Neuronal stem cell (in vitro differentiated cells): ENCODE data around the gene S100Z.
"Not testable (repeated sequence)": the region's sequence is repeated elsewhere in the genome, so short reads cannot be mapped to it uniquely, and the experiment has no call there.

ENCODE experiments used
- DNase-seq: peaks from one replicate; pipeline ENCODE4 v3.0.0-alpha.2; 2013; ENCODE audit warnings: low spot score
- H2AFZ ChIP-seq: one replicate; pipeline ENCODE4 v1.6.1; 2013; ENCODE audit warnings: mild to moderate bottlenecking, low read length, inconsistent platforms
- H2AK5ac ChIP-seq: 2 replicates; pipeline ENCODE4 v1.6.1; 2013; ENCODE audit warnings: low read depth, mild to moderate bottlenecking, inconsistent platforms, low read length, moderate library complexity, mixed read lengths
- H2BK120ac ChIP-seq: 2 replicates; pipeline ENCODE4 v1.6.1; 2013; ENCODE audit warnings: low read depth, mild to moderate bottlenecking, inconsistent platforms, low read length, moderate library complexity, mixed read lengths
- H2BK12ac ChIP-seq: one replicate; pipeline ENCODE4 v1.6.1; 2013; ENCODE audit warnings: low read length, inconsistent platforms
- H2BK15ac ChIP-seq: 2 replicates; pipeline ENCODE4 v1.6.1; 2013; ENCODE audit warnings: mild to moderate bottlenecking, low read length, inconsistent platforms, mixed read lengths
- H2BK5ac ChIP-seq: one replicate; pipeline ENCODE4 v1.6.1; 2013; ENCODE audit warnings: inconsistent platforms, mild to moderate bottlenecking, low read length, moderate library complexity
- H3K14ac ChIP-seq: one replicate; pipeline ENCODE4 v1.6.1; 2013; ENCODE audit warnings: low read length, inconsistent platforms
- H3K18ac ChIP-seq: 2 replicates; pipeline ENCODE4 v1.6.1; 2013; ENCODE audit warnings: low read length, inconsistent platforms
- H3K23ac ChIP-seq: 2 replicates; pipeline ENCODE4 v1.6.1; 2013; ENCODE audit warnings: low read depth, mild to moderate bottlenecking, mixed read lengths, low read length, inconsistent platforms; ENCODE audit not compliant: poor library complexity
- H3K27ac ChIP-seq: replicated peaks from 3 replicates; pipeline ENCODE4 v1.5.1; 2013; ENCODE audit warnings: low read length, inconsistent platforms
- H3K27me3 ChIP-seq, 3 experiments: 2 replicates each; pipeline ENCODE4 v1.6.1; 2013; ENCODE audit warnings: low read length in 3 of 3, mild to moderate bottlenecking in 2 of 3, inconsistent platforms in 1 of 3, low read depth in 1 of 3, mixed read lengths in 1 of 3, moderate library complexity in 1 of 3; ENCODE audit not compliant: control insufficient read depth in 3 of 3, insufficient read depth in 3 of 3
- H3K36me3 ChIP-seq, 2 donors: replicated peaks in 1 of 2; 2 replicates each; pipeline ENCODE4 v1.6.1; 2013; ENCODE audit warnings: low read length in 2 of 2; ENCODE audit not compliant: control insufficient read depth in 2 of 2, insufficient read depth in 2 of 2
- H3K4ac ChIP-seq: 2 replicates; pipeline ENCODE4 v1.6.1; 2013; ENCODE audit warnings: inconsistent platforms, mild to moderate bottlenecking, low read length, moderate library complexity
- H3K4me1 ChIP-seq, 2 donors: 1 replicate in 1 of 2; 2 replicates in 1 of 2; pipeline ENCODE4 v1.6.1; 2013; ENCODE audit warnings: low read length in 2 of 2, low read depth in 1 of 2; ENCODE audit not compliant: control insufficient read depth in 2 of 2, insufficient read depth in 1 of 2
- H3K4me2 ChIP-seq: one replicate; pipeline ENCODE4 v1.6.1; 2013; ENCODE audit warnings: mild to moderate bottlenecking, low read length, inconsistent platforms; ENCODE audit not compliant: insufficient read depth, poor library complexity, severe bottlenecking
- H3K4me3 ChIP-seq, 2 donors: 2 replicates each; pipeline ENCODE4 v1.5.1; 2013; ENCODE audit warnings: low read length in 2 of 2, mild to moderate bottlenecking in 2 of 2, inconsistent platforms in 1 of 2, moderate library complexity in 1 of 2
- H3K79me1 ChIP-seq: one replicate; pipeline ENCODE4 v1.6.1; 2013; ENCODE audit warnings: low read depth, mild to moderate bottlenecking, inconsistent platforms, low read length, moderate library complexity
- H3K9ac ChIP-seq: one replicate; pipeline ENCODE4 v1.6.1; 2013; ENCODE audit warnings: mild to moderate bottlenecking, low read depth, low read length, inconsistent platforms; ENCODE audit not compliant: poor library complexity
- H3K9me3 ChIP-seq, 2 donors: replicated peaks in 1 of 2; 2 replicates each; pipeline versions ENCODE3 to v1.6.1; 2013; ENCODE audit warnings: low read length in 2 of 2, mild to moderate bottlenecking in 2 of 2, inconsistent platforms in 1 of 2, low read depth in 1 of 2, mixed read lengths in 1 of 2, moderate library complexity in 1 of 2; ENCODE audit not compliant: control insufficient read depth in 2 of 2, insufficient read depth in 1 of 2
- H4K8ac ChIP-seq: one replicate; pipeline ENCODE4 v1.6.1; 2013; ENCODE audit warnings: low read depth, mild to moderate bottlenecking, inconsistent platforms, low read length, moderate library complexity
- H4K91ac ChIP-seq: one replicate; pipeline ENCODE4 v1.6.1; 2013; ENCODE audit warnings: low read length, low read depth, mild to moderate bottlenecking, inconsistent platforms; ENCODE audit not compliant: poor library complexity
- WGBS, 2 donors: extraction: QIAGEN DNeasy Blood & Tissue Kit; methylation state at CpG; one replicate each; pipeline ENCODE4 v1.1.7; 2013; ENCODE audit warnings: missing lambda C conversion rate in 2 of 2, mixed read lengths in 1 of 2; ENCODE audit not compliant: insufficient read length in 2 of 2, insufficient replicate concordance in 1 of 2; ENCODE audit errors: extremely low coverage in 2 of 2; 5-methylcytosine and 5-hydroxymethylcytosine counted together

S100Z gene

DNA sequence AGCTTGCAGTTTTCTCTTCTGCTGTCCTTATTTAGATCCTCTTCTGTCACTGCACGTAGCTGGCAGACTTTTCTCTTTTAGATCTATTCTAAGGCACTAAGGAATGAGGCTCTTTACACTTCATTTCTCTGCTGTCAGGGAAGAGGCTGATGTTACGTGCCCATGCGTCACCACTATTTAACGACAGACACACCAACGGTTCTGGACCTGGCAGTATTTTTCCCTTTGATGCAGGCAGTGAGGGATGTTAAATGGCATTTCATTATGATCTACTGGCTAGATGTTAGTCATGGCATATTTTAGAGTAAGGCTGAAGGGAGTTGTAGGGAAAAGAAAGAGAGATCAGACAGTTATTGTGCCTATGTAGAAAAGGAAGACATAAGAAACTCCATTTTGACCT, 94.8 kb downstream of the S100Z start:
- no peak overlapping the region for H3K14ac ChIP-seq
- no peak overlapping the region for H3K4ac ChIP-seq
- WGBS, 2 donors: no CpG with 5 or more reads among the region's 5 CpGs
- no peaks in the 10 kb centered on the region for H3K36me3 ChIP-seq
- DNase-seq: no peak
- H3K23ac ChIP-seq: no peak overlapping the region
- H2BK12ac ChIP-seq: no peak overlapping the region
- no peak overlapping the region for H4K8ac ChIP-seq
- peaks cover 0 to 28% (median 0%) of the 10 kb centered on the region in 3 experiments for H3K27me3 ChIP-seq
- H2BK15ac ChIP-seq: no peak overlapping the region
- no peaks in the 10 kb centered on the region for H3K79me1 ChIP-seq
- no peaks in the 10 kb centered on the region for H3K9me3 ChIP-seq
- no peak overlapping the region for H3K4me3 ChIP-seq
- no peak overlapping the region for H4K91ac ChIP-seq
- no peak overlapping the region for H3K27ac ChIP-seq
- no peak overlapping the region for H3K9ac ChIP-seq
- no peak overlapping the region for H2AK5ac ChIP-seq
- no peaks in the 10 kb centered on the region for H3K4me1 ChIP-seq
- no peak overlapping the region for H2BK120ac ChIP-seq
- H3K4me2 ChIP-seq: no peak overlapping the region
- no peak overlapping the region for H2BK5ac ChIP-seq
- no peak overlapping the region for H2AFZ ChIP-seq
- H3K18ac ChIP-seq: no peak overlapping the region

DNA sequence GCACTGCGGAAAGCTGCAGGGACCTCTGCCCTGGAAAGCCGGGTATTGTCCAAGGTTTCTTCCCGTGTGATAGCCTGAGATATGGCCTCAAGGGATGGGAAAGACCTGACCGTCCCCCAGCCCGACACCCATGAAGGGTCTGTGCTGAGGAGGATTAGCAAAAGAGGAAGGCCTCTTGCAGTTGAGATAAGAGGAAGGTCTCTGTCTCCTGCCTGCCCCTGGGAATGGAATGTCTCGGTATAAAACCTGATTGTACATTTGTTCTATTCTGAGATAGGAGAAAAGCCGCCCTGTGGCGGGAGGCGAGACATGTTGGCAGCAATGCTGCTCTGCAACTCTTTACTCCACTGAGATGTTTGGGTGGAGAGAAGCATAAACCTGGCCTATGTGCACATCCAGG, 95.4 kb downstream of the S100Z start:
- not testable (repeated sequence) for H3K27ac ChIP-seq, H2BK5ac ChIP-seq, H3K4me3 ChIP-seq, H3K18ac ChIP-seq, H3K23ac ChIP-seq, DNase-seq, H2BK15ac ChIP-seq, H3K14ac ChIP-seq, H3K79me1 ChIP-seq, H3K9ac ChIP-seq, H2AFZ ChIP-seq, H3K9me3 ChIP-seq, H3K4me2 ChIP-seq, H3K4me1 ChIP-seq, H4K8ac ChIP-seq, H2BK120ac ChIP-seq, H3K4ac ChIP-seq, H2AK5ac ChIP-seq, H3K36me3 ChIP-seq, H4K91ac ChIP-seq, H2BK12ac ChIP-seq
- no CpG with 5 or more reads among the region's 9 CpGs for WGBS, 2 donors
- H3K27me3 ChIP-seq: peaks cover 0 to 32% (median 1%) of the 10 kb centered on the region in 3 experiments

DNA sequence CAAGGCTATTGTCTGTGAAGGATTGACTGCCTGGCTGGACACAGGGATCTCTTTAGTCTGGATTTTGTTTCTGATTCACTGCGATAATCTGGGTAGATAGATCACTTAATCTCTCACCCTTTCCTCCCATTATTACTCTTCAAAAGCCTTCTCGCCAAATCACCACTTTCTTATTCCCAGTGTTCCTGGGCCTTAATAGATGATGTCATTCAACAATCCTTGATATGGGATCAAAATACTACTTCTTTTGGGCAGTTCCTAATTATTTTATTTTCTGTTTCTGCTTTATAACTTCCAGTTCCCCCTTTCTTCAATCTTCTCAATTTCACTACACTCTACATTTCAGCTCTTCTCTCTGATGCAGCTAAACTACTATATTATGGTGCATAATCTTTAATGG, 96.3 kb downstream of the S100Z start:
- no peak overlapping the region for H2BK12ac ChIP-seq
- H3K4ac ChIP-seq: no peak overlapping the region
- H2AFZ ChIP-seq: no peak overlapping the region
- H3K36me3 ChIP-seq: no peaks in the 10 kb centered on the region
- H2BK120ac ChIP-seq: no peak overlapping the region
- no peak overlapping the region for H4K8ac ChIP-seq
- H2AK5ac ChIP-seq: no peak overlapping the region
- H3K79me1 ChIP-seq: no peaks in the 10 kb centered on the region
- H3K4me1 ChIP-seq: no peaks in the 10 kb centered on the region
- H3K18ac ChIP-seq: no peak overlapping the region
- peaks cover 0 to 40% (median 3%) of the 10 kb centered on the region in 3 experiments for H3K27me3 ChIP-seq
- H4K91ac ChIP-seq: no peak overlapping the region
- DNase-seq: no peak
- no peak overlapping the region for H3K27ac ChIP-seq
- H3K9ac ChIP-seq: no peak overlapping the region
- no peak overlapping the region for H3K4me3 ChIP-seq
- H3K14ac ChIP-seq: no peak overlapping the region
- no peaks in the 10 kb centered on the region for H3K9me3 ChIP-seq
- H3K23ac ChIP-seq: no peak overlapping the region
- H3K4me2 ChIP-seq: no peak overlapping the region
- H2BK15ac ChIP-seq: no peak overlapping the region
- no CpG with 5 or more reads among the region's 2 CpGs for WGBS, 2 donors
- H2BK5ac ChIP-seq: no peak overlapping the region

DNA sequence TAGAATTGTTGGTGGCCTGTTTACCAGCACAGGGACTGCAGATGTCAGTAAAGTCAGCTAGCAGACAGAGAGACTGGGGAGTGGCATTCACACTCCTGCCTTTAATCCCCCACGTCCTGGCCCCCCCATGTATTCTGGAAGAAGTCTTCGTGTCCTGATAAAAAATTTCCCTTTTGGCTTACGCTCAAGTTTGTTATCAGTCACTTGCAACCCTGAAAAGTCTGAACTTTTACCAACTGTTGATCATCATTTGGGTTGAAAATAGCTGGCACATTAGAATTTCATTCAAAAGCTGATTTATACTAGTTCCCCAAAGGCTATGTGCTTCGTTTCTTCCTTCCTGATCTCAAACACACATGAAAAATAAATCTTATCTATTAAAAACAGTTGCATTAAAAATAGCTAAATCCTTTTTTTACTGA, 97.3 kb downstream of the S100Z start:
- no peak overlapping the region for H3K14ac ChIP-seq
- H2BK5ac ChIP-seq: no peak overlapping the region
- DNase-seq: no peak
- no peaks in the 10 kb centered on the region for H3K79me1 ChIP-seq
- no peak overlapping the region for H2AK5ac ChIP-seq
- H3K18ac ChIP-seq: no peak overlapping the region
- peaks cover 0 to 50% (median 11%) of the 10 kb centered on the region in 3 experiments for H3K27me3 ChIP-seq
- H3K4me3 ChIP-seq: no peak overlapping the region
- H2AFZ ChIP-seq: no peak overlapping the region
- H4K91ac ChIP-seq: no peak overlapping the region
- no peak overlapping the region for H2BK12ac ChIP-seq
- no peak overlapping the region for H3K4me2 ChIP-seq
- H3K27ac ChIP-seq: no peak overlapping the region
- no peak overlapping the region for H3K4ac ChIP-seq
- no peak overlapping the region for H4K8ac ChIP-seq
- no peak overlapping the region for H3K23ac ChIP-seq
- H3K4me1 ChIP-seq: no peaks in the 10 kb centered on the region
- no peak overlapping the region for H2BK120ac ChIP-seq
- no peaks in the 10 kb centered on the region for H3K36me3 ChIP-seq
- H2BK15ac ChIP-seq: no peak overlapping the region
- H3K9me3 ChIP-seq: no peaks in the 10 kb centered on the region
- no CpG with 5 or more reads among the region's 4 CpGs for WGBS, 2 donors
- no peak overlapping the region for H3K9ac ChIP-seq
